HEK293T (cell line): Measurements from ENCODE around the gene ATR.

Source experiments
- ARNT ChIP-seq: fragments of 450-650 bp; IDR thresholded peaks from 2 replicates; pipeline ENCODE4 v1.6.1; 2017; ENCODE audit warnings: mild to moderate bottlenecking
- ZNF384 ChIP-seq: fragments of 450-650 bp; IDR thresholded peaks from 2 replicates; pipeline ENCODE4 v1.6.1; 2016

DNA sequence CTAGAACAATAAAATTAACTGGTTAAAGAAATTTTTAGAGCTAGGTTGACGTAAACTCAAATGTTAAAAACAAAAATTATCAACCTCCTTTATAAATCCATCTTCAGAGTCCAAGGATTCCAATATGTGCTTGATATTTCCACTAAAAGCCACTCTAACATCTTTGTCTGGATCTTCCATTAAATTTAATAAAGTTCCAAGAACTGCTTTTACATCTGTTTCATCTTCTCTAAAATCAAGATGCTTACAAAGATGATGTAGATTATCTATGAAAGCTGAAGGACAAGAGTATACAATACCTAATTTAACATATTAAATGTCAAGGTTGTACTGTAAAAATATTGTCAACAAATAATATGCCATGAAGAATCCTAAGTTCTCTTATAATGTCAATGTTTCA, 24.8 kb downstream of the ATR start:
- TF ChIP-seq ZNF384 (no peak), ARNT (no peak)
